ENCODE results near the gene WDR49.

The WDR49 gene

DNA sequence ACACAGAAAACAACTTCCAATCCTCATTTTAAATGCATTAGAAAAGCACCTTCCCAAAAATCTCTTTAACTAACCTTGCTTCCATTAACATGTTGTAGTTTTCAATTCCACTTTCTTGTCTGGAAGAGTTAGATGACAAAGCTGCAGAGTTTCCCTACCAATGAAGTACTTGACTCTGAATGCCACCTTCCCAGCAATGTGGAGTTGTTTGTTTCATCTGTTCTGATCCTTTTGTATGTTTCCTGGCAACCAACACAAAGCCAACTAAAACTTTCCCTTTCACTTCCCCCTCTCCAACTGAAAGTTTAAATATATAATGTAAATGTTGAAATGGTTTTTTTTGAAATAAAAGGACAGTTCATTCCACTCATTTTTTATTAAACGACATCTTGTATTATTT is at the start of gene WDR49:
WDR49 (minus strand) TSS at position 183 of the 400 bp plus-strand sequence. CDS start 517 bp downstream, outside the sequence.
- Mint-ChIP-seq H3K4me3 (no peak within 1 kb of the TSS), H3K27me3 (peaks cover 19% of the 10 kb centered on the region), H3K9me3 (no peaks in the 10 kb centered on the region), H3K36me3 (ENCODE audit: insufficient read depth) (no peaks in the 10 kb centered on the region), H3K27ac (ENCODE audit: low read depth) (peak within 1 kb of the TSS; percentile 6), H3K4me1 (peaks cover 12% of the 10 kb centered on the region)
- DNase-seq (ENCODE audit: low spot score in 2 of 2): no peak
- ATAC-seq (replicated peaks; ENCODE audit: extremely low read depth, poor library complexity, severe bottlenecking): no peak

DNA sequence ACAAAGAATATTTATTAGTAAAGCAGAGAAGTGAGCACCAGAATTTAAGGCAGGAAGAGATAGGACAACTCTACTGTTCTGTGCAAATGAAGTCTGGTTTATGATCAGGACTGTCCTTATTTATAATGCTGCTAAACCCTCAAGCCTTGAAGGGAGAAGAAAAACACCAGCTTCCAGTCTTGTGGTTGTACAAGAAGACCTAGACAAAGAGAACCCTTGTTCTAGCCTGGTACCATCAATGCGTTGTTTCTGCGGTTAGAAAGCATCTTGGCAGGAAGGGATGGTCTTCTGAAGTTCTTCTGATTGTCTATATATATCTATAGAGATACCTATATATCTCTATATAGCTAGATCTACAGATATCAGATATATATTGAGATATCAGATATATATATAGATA is 47.2 kb upstream of the WDR49 start:
- peaks cover 26% of the 10 kb centered on the region for H3K4me1 Mint-ChIP-seq
- no peaks in the 10 kb centered on the region for H3K9me3 Mint-ChIP-seq
- H3K4me3 Mint-ChIP-seq: no peak overlapping the region
- no peak overlapping the region for H3K27ac Mint-ChIP-seq (ENCODE audit: low read depth)
- H3K27me3 Mint-ChIP-seq: no peaks in the 10 kb centered on the region
- no peak for DNase-seq (ENCODE audit: low spot score in 2 of 2)
- H3K36me3 Mint-ChIP-seq (ENCODE audit: insufficient read depth): peaks cover 26% of the 10 kb centered on the region
- ATAC-seq (replicated peaks; ENCODE audit: extremely low read depth, poor library complexity, severe bottlenecking): no peak

DNA sequence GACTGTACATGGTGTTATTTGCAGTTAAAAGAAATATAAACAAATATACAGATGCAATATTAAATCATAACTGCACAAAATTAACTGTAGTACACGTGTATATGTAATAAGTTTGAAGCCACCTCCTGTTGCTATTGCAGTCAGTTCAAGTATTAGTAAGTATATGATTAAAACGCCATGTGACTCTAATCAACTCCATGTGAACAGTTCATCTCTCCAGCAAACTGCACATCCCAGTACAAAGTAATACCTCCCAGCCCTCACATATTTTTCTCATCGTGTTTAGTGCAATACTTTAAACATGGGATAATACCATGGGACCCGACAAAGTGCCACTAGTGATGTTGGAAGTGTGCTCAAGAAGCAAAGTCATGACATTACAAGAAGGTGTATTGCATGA is 46.3 kb upstream of the WDR49 start:
- Mint-ChIP-seq H3K27ac (ENCODE audit: low read depth) (no peak overlapping the region), H3K9me3 (no peaks in the 10 kb centered on the region), H3K36me3 (ENCODE audit: insufficient read depth) (peaks cover 33% of the 10 kb centered on the region), H3K27me3 (no peaks in the 10 kb centered on the region), H3K4me1 (peaks cover 22% of the 10 kb centered on the region), H3K4me3 (no peak overlapping the region)
- ATAC-seq (replicated peaks; ENCODE audit: extremely low read depth, poor library complexity, severe bottlenecking): no peak
- no peak for DNase-seq (ENCODE audit: low spot score in 2 of 2)

DNA sequence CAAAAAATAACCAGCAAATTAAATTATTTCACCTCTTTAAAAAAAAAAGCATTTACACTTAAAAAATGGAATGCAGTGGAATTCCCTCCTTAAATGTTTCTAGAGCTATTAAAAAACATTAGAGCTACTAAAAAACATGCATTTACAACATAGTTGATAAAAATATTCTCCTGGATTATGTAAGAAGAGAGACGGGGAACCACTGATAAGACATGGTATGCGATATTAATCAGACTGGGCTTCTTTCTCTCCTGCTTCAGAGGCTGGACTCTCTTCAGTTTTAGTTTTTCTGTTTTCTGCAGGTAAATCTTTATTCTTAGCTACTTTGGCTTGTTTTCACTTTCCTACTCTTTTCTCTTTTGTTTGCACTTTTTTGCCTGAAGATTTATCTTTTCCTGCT is 40.4 kb upstream of the WDR49 start:
- H3K27me3 Mint-ChIP-seq: no peaks in the 10 kb centered on the region
- no peak for ATAC-seq (replicated peaks; ENCODE audit: extremely low read depth, poor library complexity, severe bottlenecking)
- no peak overlapping the region for H3K4me3 Mint-ChIP-seq
- peak overlapping the region; percentile 57 for H3K27ac Mint-ChIP-seq (ENCODE audit: low read depth)
- no peak for DNase-seq (ENCODE audit: low spot score in 2 of 2)
- no peaks in the 10 kb centered on the region for H3K9me3 Mint-ChIP-seq
- peaks cover 36% of the 10 kb centered on the region for H3K36me3 Mint-ChIP-seq (ENCODE audit: insufficient read depth)
- H3K4me1 Mint-ChIP-seq: peaks cover 25% of the 10 kb centered on the region

DNA sequence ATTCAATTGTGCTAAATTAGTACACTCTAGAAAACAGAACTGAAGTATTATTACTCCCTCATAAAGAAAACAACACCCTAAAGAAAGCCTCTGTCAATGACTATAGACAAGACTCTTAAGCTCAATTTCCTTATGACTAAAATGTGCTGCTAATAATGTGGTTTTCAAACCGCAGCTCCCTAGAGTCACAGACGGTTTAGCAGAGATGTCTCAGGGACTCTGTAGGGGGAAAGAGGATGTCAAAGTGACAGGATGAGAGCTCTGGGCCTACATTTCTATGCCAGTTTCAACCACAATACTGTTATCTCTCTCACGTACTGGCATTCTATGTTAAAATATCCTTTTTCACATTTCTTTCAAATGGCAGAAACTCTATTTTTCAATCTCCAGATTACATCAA is 37.6 kb upstream of the WDR49 start:
- Mint-ChIP-seq H3K4me3 (no peak overlapping the region), H3K27ac (ENCODE audit: low read depth) (peak overlapping the region; percentile 62), H3K36me3 (ENCODE audit: insufficient read depth) (peaks cover 33% of the 10 kb centered on the region), H3K27me3 (no peaks in the 10 kb centered on the region), H3K9me3 (no peaks in the 10 kb centered on the region), H3K4me1 (peaks cover 19% of the 10 kb centered on the region)
- DNase-seq (ENCODE audit: low spot score in 2 of 2) (peak in 1 of 2 donors; percentile 28), ATAC-seq (replicated peaks; ENCODE audit: extremely low read depth, poor library complexity, severe bottlenecking) (peak; percentile 94)

DNA sequence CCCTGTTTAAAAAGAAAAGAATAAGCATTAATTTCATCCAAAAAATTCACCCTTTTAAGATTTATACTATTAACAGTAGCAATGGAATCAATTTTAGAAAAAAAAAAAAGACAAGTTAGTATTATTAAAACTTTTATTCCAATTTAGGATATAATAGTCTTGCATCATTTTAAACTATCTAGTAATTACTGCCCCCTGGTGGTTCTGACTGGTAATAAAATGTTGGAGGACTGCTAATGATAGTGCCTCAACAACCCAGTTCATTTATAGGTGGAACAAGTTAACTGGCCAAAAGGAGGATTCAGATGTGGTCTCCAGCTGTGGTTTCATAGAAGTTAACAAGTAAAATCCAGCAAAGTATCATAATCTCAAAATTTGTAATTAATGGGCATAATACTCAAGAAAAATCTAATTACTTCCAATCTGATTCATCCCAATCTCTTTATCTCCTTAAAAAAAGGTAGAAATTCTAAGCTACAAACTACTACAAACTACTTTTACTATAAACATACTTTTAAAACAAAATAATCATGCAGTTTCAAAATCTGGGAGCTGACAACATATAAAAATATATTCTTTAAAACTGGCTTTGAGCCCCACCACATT is 30.7 kb upstream of the WDR49 start:
- Mint-ChIP-seq H3K4me1 (no peaks in the 10 kb centered on the region), H3K27me3 (no peaks in the 10 kb centered on the region), H3K27ac (ENCODE audit: low read depth) (peak overlapping the region; percentile 8), H3K36me3 (ENCODE audit: insufficient read depth) (peaks cover 23% of the 10 kb centered on the region), H3K4me3 (no peak overlapping the region), H3K9me3 (no peaks in the 10 kb centered on the region)
- peak in 1 of 2 donors; percentile 46 for DNase-seq (ENCODE audit: low spot score in 2 of 2)
- peak; percentile 67 for ATAC-seq (replicated peaks; ENCODE audit: extremely low read depth, poor library complexity, severe bottlenecking)

DNA sequence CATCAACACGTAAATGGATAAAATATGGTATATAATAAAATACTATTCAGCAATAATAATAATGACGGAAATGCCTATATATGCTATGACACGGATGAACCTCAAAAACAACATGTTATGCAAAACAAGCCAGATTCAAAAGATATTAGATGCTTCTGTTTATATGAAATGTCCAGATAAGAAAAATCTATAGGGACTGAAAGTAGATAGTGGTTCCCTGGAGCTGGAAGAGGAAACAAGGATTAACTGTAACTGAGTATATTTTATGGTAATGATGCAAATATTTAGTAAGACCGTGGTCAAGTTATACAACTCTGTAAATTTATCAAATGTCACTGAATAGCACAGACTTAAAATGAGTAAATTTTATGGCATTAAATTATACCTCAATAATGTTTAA is 25.8 kb upstream of the WDR49 start:
- no peaks in the 10 kb centered on the region for H3K27me3 Mint-ChIP-seq
- ATAC-seq (replicated peaks; ENCODE audit: extremely low read depth, poor library complexity, severe bottlenecking) (no peak), DNase-seq (ENCODE audit: low spot score in 2 of 2) (no peak)
- no peaks in the 10 kb centered on the region for H3K4me1 Mint-ChIP-seq
- peaks cover 29% of the 10 kb centered on the region for H3K36me3 Mint-ChIP-seq (ENCODE audit: insufficient read depth)
- H3K27ac Mint-ChIP-seq (ENCODE audit: low read depth): peak overlapping the region; percentile 54
- H3K9me3 Mint-ChIP-seq: no peaks in the 10 kb centered on the region
- H3K4me3 Mint-ChIP-seq: no peak overlapping the region

DNA sequence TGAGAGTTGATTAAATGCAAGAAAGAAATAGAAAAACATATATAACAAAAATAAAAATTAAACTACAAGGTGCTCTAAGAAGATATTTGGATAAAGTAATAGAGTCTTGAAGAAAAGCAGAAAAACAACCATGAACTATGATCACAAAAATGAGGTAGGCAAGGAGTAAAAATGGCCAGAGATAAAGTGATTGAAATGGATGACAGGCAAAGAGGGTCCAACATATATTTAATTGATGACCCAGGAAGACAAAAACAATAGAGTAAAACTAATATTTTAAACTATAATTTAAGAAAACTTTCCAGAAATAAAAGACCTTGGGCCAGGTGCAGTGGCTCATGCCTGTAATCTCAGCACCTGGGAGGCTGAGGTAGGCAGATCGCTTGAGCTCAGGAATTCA is 22.1 kb upstream of the WDR49 start:
- no peaks in the 10 kb centered on the region for H3K4me1 Mint-ChIP-seq
- H3K27me3 Mint-ChIP-seq: no peaks in the 10 kb centered on the region
- no peak overlapping the region for H3K27ac Mint-ChIP-seq (ENCODE audit: low read depth)
- no peak for DNase-seq (ENCODE audit: low spot score in 2 of 2)
- H3K36me3 Mint-ChIP-seq (ENCODE audit: insufficient read depth): peaks cover 16% of the 10 kb centered on the region
- H3K9me3 Mint-ChIP-seq: no peaks in the 10 kb centered on the region
- H3K4me3 Mint-ChIP-seq: no peak overlapping the region
- no peak for ATAC-seq (replicated peaks; ENCODE audit: extremely low read depth, poor library complexity, severe bottlenecking)

DNA sequence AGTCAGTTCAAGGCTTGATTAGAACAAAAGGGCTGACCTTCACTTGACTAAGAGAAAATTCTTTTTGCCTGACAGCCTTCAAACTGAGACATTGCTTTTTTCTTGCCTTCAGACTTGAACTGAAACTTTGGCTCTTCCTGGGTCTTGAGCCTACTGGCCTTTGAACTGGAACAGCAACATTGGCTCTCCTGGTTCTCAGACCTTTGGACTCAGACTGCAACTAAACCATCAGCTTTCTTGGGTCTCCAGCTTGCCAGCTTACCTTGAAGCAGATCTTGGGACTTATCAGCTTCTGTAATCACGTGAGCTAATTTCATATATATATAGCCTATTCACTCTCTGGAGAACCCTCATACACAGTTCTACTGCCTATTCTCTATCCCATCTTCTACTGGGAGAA is 19.5 kb upstream of the WDR49 start:
- H3K27me3 Mint-ChIP-seq: no peaks in the 10 kb centered on the region
- DNase-seq (ENCODE audit: low spot score in 2 of 2) (no peak), ATAC-seq (replicated peaks; ENCODE audit: extremely low read depth, poor library complexity, severe bottlenecking) (no peak)
- H3K36me3 Mint-ChIP-seq (ENCODE audit: insufficient read depth): peaks cover 9% of the 10 kb centered on the region
- no peaks in the 10 kb centered on the region for H3K9me3 Mint-ChIP-seq
- H3K4me3 Mint-ChIP-seq: no peak overlapping the region
- no peak overlapping the region for H3K27ac Mint-ChIP-seq (ENCODE audit: low read depth)
- H3K4me1 Mint-ChIP-seq: no peaks in the 10 kb centered on the region

DNA sequence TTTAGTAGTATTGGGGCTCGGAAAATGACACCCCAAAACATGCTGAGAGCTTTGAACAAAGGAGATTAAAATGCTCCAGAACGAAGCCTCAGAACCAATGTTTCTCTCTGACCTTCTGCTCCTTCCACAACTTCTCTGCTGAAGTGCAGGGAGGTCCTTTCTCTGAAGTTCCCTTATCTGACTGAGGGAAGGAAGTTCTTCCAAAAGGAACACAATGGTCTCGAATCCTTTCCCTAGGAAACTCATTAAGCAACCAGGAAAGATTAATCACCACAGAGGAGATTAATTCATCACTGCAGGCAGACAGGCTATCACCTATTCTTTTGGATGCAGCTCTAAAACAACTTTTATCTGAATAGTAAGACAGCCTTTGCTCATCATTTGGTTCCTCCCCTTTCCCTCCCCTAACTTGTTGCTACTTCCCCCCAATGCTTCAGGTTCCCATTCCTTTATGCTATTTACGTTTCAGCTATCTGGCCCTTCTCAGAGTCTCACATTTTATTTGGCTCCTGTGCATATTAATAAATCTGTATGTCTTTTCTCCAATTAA is 18.2 kb upstream of the WDR49 start:
- ATAC-seq (replicated peaks; ENCODE audit: extremely low read depth, poor library complexity, severe bottlenecking): no peak
- H3K27me3 Mint-ChIP-seq: no peaks in the 10 kb centered on the region
- H3K4me3 Mint-ChIP-seq: no peak overlapping the region
- no peaks in the 10 kb centered on the region for H3K9me3 Mint-ChIP-seq
- H3K27ac Mint-ChIP-seq (ENCODE audit: low read depth): no peak overlapping the region
- no peaks in the 10 kb centered on the region for H3K4me1 Mint-ChIP-seq
- peaks cover 8% of the 10 kb centered on the region for H3K36me3 Mint-ChIP-seq (ENCODE audit: insufficient read depth)
- DNase-seq (ENCODE audit: low spot score in 2 of 2): no peak

DNA sequence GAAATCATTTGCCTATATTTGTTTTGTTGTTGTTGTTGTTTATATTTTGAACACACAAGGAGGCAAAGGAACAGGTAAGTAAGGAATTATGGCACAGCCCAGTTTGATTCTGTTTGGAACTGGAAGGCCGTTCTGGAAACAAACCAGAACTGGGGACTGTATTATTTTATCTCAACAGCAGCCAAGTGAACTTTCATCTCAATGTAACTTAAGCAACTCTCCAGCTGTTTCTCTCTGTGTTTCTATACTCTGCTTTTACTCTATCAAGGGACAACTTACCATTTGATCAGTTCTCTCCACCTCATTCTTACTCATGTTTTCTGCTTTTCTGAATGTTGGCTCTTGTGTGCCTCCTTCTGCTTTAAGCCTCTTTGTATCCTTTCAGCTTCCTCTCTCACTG is 16.0 kb upstream of the WDR49 start:
- Mint-ChIP-seq H3K4me3 (no peak overlapping the region), H3K4me1 (no peaks in the 10 kb centered on the region), H3K27ac (ENCODE audit: low read depth) (no peak overlapping the region), H3K36me3 (ENCODE audit: insufficient read depth) (no peaks in the 10 kb centered on the region), H3K27me3 (no peaks in the 10 kb centered on the region), H3K9me3 (no peaks in the 10 kb centered on the region)
- no peak for DNase-seq (ENCODE audit: low spot score in 2 of 2)
- ATAC-seq (replicated peaks; ENCODE audit: extremely low read depth, poor library complexity, severe bottlenecking): no peak

DNA sequence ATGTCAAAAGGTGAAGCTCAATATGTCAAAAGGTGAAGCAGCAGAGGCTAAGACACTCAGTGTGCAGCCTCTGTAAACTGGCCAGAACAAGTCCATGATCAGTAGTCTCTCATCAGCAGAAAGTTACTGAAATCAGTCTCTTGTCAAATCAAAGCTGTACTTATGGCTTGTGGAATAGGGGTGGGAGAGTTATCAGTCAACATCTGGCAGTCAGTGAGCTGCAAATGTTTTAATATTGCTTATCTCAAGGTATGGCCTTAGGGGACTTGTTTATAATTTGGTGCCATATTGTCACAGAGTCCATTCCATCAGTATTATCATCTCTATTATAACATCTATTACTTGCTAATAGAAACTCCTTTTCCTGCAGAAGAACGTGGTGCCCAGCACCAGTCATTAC is 14.9 kb upstream of the WDR49 start:
- ATAC-seq (replicated peaks; ENCODE audit: extremely low read depth, poor library complexity, severe bottlenecking) (no peak), DNase-seq (ENCODE audit: low spot score in 2 of 2) (no peak)
- Mint-ChIP-seq H3K4me3 (no peak overlapping the region), H3K36me3 (ENCODE audit: insufficient read depth) (no peaks in the 10 kb centered on the region), H3K27ac (ENCODE audit: low read depth) (no peak overlapping the region), H3K9me3 (no peaks in the 10 kb centered on the region), H3K4me1 (no peaks in the 10 kb centered on the region), H3K27me3 (no peaks in the 10 kb centered on the region)

DNA sequence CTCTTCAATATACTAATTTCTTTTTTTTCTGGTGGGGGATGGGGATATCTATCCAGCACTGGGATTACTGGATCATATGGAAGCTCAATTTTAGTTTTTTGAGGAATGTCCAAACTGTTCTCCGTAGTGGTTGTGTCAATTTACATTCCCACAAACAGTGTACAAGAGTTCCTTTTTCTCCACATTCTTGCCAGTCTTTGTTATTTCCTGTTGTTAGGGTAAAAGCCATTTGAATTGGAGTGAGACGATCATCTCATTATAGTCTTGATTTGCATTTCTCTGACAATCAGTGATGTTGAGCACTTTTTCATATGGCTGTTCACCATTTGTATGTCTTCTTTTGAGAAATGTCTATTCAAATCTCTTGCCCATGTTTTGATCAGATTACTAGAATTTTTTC is 12.8 kb upstream of the WDR49 start:
- H3K4me1 Mint-ChIP-seq: no peaks in the 10 kb centered on the region
- no peak overlapping the region for H3K4me3 Mint-ChIP-seq
- no peaks in the 10 kb centered on the region for H3K36me3 Mint-ChIP-seq (ENCODE audit: insufficient read depth)
- no peaks in the 10 kb centered on the region for H3K9me3 Mint-ChIP-seq
- DNase-seq (ENCODE audit: low spot score in 2 of 2) (no peak), ATAC-seq (replicated peaks; ENCODE audit: extremely low read depth, poor library complexity, severe bottlenecking) (no peak)
- H3K27ac Mint-ChIP-seq (ENCODE audit: low read depth): no peak overlapping the region
- H3K27me3 Mint-ChIP-seq: no peaks in the 10 kb centered on the region
